Inflammatory macrophage (primary cell): ENCODE data around the gene ATXN7L1.
"Not testable (repeated sequence)": the region's sequence is repeated elsewhere in the genome, so short reads cannot be mapped to it uniquely, and the experiment has no call there.

Experiments used
- DNase-seq, 2 donors: peaks; one replicate each; pipeline ENCODE4 v3.0.0-alpha.2; 2020 to 2022

The ATXN7L1 gene

GRCh38 chr7:105854498-105854897 lies 21.9 kb downstream of the ATXN7L1 start:
- DNase-seq: no peak

- DNase-seq: no peak
Measured at GRCh38 chr7:105853931-105854419, 22.4 kb downstream of the ATXN7L1 start.

GRCh38 chr7:105851064-105851463 lies 25.3 kb downstream of the ATXN7L1 start:
- no peak for DNase-seq

- no peak for DNase-seq
Measured at GRCh38 chr7:105849122-105849855, 27.1 kb downstream of the ATXN7L1 start.

- no peak for DNase-seq
Measured at GRCh38 chr7:105846404-105846803, 30.0 kb downstream of the ATXN7L1 start.

- DNase-seq: not testable (repeated sequence)
Measured at GRCh38 chr7:105844681-105845080, 31.7 kb downstream of the ATXN7L1 start.

- no peak for DNase-seq
Measured at GRCh38 chr7:105841866-105842265, 34.5 kb downstream of the ATXN7L1 start.

- no peak for DNase-seq
Measured at GRCh38 chr7:105840981-105841749, 35.2 kb downstream of the ATXN7L1 start.

- no peak for DNase-seq
Measured at GRCh38 chr7:105839266-105839665, 37.1 kb downstream of the ATXN7L1 start.

- DNase-seq: peak in 1 of 2 donors; percentile 23
Measured at GRCh38 chr7:105838627-105839231, 37.7 kb downstream of the ATXN7L1 start.

- DNase-seq: no peak
Measured at GRCh38 chr7:105837765-105838626, 38.4 kb downstream of the ATXN7L1 start.

- no peak for DNase-seq
Measured at GRCh38 chr7:105835441-105835840, 41.0 kb downstream of the ATXN7L1 start.

GRCh38 chr7:105831824-105832535 lies 44.4 kb downstream of the ATXN7L1 start:
- DNase-seq: peak in 1 of 2 donors; percentile 13

- DNase-seq: no peak
Measured at GRCh38 chr7:105831302-105831620, 45.1 kb downstream of the ATXN7L1 start.

GRCh38 chr7:105830405-105831301 lies 45.7 kb downstream of the ATXN7L1 start:
- no peak for DNase-seq

GRCh38 chr7:105829681-105830322 lies 46.6 kb downstream of the ATXN7L1 start:
- DNase-seq: no peak

- DNase-seq: no peak
Measured at GRCh38 chr7:105828141-105828540, 48.3 kb downstream of the ATXN7L1 start.

GRCh38 chr7:105827151-105827875 lies 49.1 kb downstream of the ATXN7L1 start:
- DNase-seq: no peak

GRCh38 chr7:105826143-105826542 lies 50.3 kb downstream of the ATXN7L1 start:
- DNase-seq: no peak

- no peak for DNase-seq
Measured at GRCh38 chr7:105825371-105825770, 51.0 kb downstream of the ATXN7L1 start.
